H9 (cell line): Measurements from ENCODE around the gene SYCE3. TPM values are rescaled to one million over a fixed set of nuclear protein-coding genes. Genes with fewer than 3 reads are reported as not detected.

Experiments
- DNase-seq: peaks from one replicate; pipeline ENCODE4 v3.0.0-alpha.2; 2017
- H2AFZ ChIP-seq: one replicate; pipeline ENCODE4 v1.6.1; 2013; ENCODE audit warnings: mild to moderate bottlenecking, low read length, control low read depth, moderate library complexity
- H2AK5ac ChIP-seq: 2 replicates; pipeline ENCODE4 v1.6.1; 2013; ENCODE audit warnings: low read length, control low read depth, mixed read lengths; ENCODE audit not compliant: insufficient read length
- H2BK120ac ChIP-seq: one replicate; pipeline ENCODE4 v1.6.1; 2013; ENCODE audit warnings: low read depth, mild to moderate bottlenecking, low read length, control low read depth, inconsistent platforms; ENCODE audit not compliant: poor library complexity, severe bottlenecking
- H2BK12ac ChIP-seq: 2 replicates; pipeline ENCODE4 v1.6.1; 2013; ENCODE audit warnings: low read length, control low read depth, mixed read lengths, low read depth; ENCODE audit not compliant: insufficient read length
- H2BK15ac ChIP-seq: 2 replicates; pipeline ENCODE4 v1.6.1; 2013; ENCODE audit warnings: low read depth, low read length, control low read depth
- H2BK20ac ChIP-seq: one replicate; pipeline ENCODE4 v1.6.1; 2013; ENCODE audit warnings: low read depth, mild to moderate bottlenecking, low read length, control low read depth, inconsistent platforms; ENCODE audit not compliant: poor library complexity, severe bottlenecking
- H2BK5ac ChIP-seq: 2 replicates; pipeline ENCODE4 v1.6.1; 2013; ENCODE audit warnings: low read length, control low read depth, mixed read lengths; ENCODE audit not compliant: insufficient read length
- H3K14ac ChIP-seq: 2 replicates; pipeline ENCODE4 v1.6.1; 2013; ENCODE audit warnings: low read length, control low read depth; ENCODE audit not compliant: insufficient read depth
- H3K18ac ChIP-seq: 2 replicates; pipeline ENCODE4 v1.6.1; 2013; ENCODE audit warnings: low read depth, mild to moderate bottlenecking, mixed read lengths, low read length, control low read depth; ENCODE audit not compliant: insufficient read length
- H3K23ac ChIP-seq: 2 replicates; pipeline ENCODE4 v1.6.1; 2013; ENCODE audit warnings: low read length, control low read depth, mixed read lengths, low read depth; ENCODE audit not compliant: insufficient read length
- H3K23me2 ChIP-seq: 2 replicates; pipeline ENCODE4 v1.6.1; 2013; ENCODE audit warnings: low read depth, mild to moderate bottlenecking, mixed read lengths, low read length, control low read depth; ENCODE audit not compliant: insufficient read length, poor library complexity, severe bottlenecking
- H3K27ac ChIP-seq: 2 replicates; pipeline ENCODE4 v1.5.1; 2013; ENCODE audit warnings: low read length, control low read depth, mixed read lengths, low read depth; ENCODE audit not compliant: insufficient read length
- H3K27me3 ChIP-seq: 2 replicates; pipeline ENCODE4 v1.6.1; 2013; ENCODE audit warnings: low read length, control low read depth, inconsistent platforms; ENCODE audit not compliant: insufficient read depth
- H3K4ac ChIP-seq: 2 replicates; pipeline ENCODE4 v1.6.1; 2013; ENCODE audit warnings: low read depth, mild to moderate bottlenecking, control low read depth, inconsistent platforms, low read length, moderate library complexity
- H3K4me1 ChIP-seq: 2 replicates; pipeline ENCODE4 v1.6.1; 2013; ENCODE audit warnings: low read length, control low read depth, inconsistent platforms; ENCODE audit not compliant: insufficient read depth
- H3K4me2 ChIP-seq: 2 replicates; pipeline ENCODE4 v1.6.1; 2013; ENCODE audit warnings: low read length, control low read depth, mixed read lengths; ENCODE audit not compliant: insufficient read length, insufficient read depth
- H3K56ac ChIP-seq: 2 replicates; pipeline ENCODE4 v1.6.1; 2013; ENCODE audit warnings: low read depth, mild to moderate bottlenecking, mixed read lengths, low read length, control low read depth; ENCODE audit not compliant: insufficient read length
- H3K79me1 ChIP-seq: 2 replicates; pipeline ENCODE4 v1.6.1; 2013; ENCODE audit warnings: low read depth, mild to moderate bottlenecking, moderate library complexity, low read length, control low read depth, inconsistent platforms; ENCODE audit not compliant: insufficient read depth, poor library complexity, severe bottlenecking
- H3K79me2 ChIP-seq: 2 replicates; pipeline ENCODE4 v1.6.1; 2013; ENCODE audit warnings: low read length, control low read depth, inconsistent platforms; ENCODE audit not compliant: insufficient read depth
- H3K9ac ChIP-seq: 2 replicates; pipeline ENCODE4 v1.6.1; 2013; ENCODE audit warnings: low read length, control low read depth, mixed read lengths; ENCODE audit not compliant: insufficient read length; ENCODE audit errors: extremely low read depth
- H3K9me3 ChIP-seq: one replicate; pipeline ENCODE4 v1.6.1; 2013; ENCODE audit warnings: low read depth, low read length, inconsistent platforms; ENCODE audit not compliant: control insufficient read depth
- H3T11ph ChIP-seq: one replicate; pipeline ENCODE4 v1.6.1; 2013; ENCODE audit warnings: mild to moderate bottlenecking, low read length, control low read depth, inconsistent platforms
- H4K20me1 ChIP-seq: one replicate; pipeline ENCODE4 v1.6.1; 2013; ENCODE audit not compliant: control insufficient read depth, insufficient read length, insufficient read depth
- H4K5ac ChIP-seq: 2 replicates; pipeline ENCODE4 v1.6.1; 2013; ENCODE audit warnings: low read depth, mild to moderate bottlenecking, mixed read lengths, low read length, control low read depth; ENCODE audit not compliant: insufficient read length
- H4K8ac ChIP-seq: replicated peaks from 2 replicates; pipeline ENCODE4 v1.6.1; 2013; ENCODE audit warnings: low read length, control low read depth, mixed read lengths, low read depth; ENCODE audit not compliant: insufficient read length
- H4K91ac ChIP-seq: 2 replicates; pipeline ENCODE4 v1.6.1; 2013; ENCODE audit warnings: low read depth, mild to moderate bottlenecking, moderate library complexity, mixed read lengths, low read length, control low read depth; ENCODE audit not compliant: insufficient read length
- H3K27ac Mint-ChIP-seq, 3 experiments: 2 replicates in 2 of 3; 3 replicates in 1 of 3; pipeline ENCODE4 v1.8.0; 2020 to 2021; ENCODE audit warnings: mixed read lengths in 3 of 3, mild to moderate bottlenecking in 1 of 3, moderate library complexity in 1 of 3
- H3K27me3 Mint-ChIP-seq: 2 replicates; pipeline ENCODE4 v1.8.0; 2021; ENCODE audit warnings: low read depth, mild to moderate bottlenecking, moderate library complexity, mixed read lengths
- H3K36me3 Mint-ChIP-seq, 3 experiments: 2 replicates in 2 of 3; 3 replicates in 1 of 3; pipeline ENCODE4 v1.8.0; 2020 to 2021; ENCODE audit warnings: low read depth in 3 of 3, mixed read lengths in 3 of 3; ENCODE audit not compliant: insufficient read depth in 1 of 3
- H3K4me1 Mint-ChIP-seq, 2 experiments: 2 replicates each; pipeline ENCODE4 v1.8.0; 2020; ENCODE audit warnings: mixed read lengths in 2 of 2
- H3K4me3 Mint-ChIP-seq, 2 experiments: 2 replicates in 1 of 2; 3 replicates in 1 of 2; pipeline ENCODE4 v1.8.0; 2020 to 2021; ENCODE audit warnings: mild to moderate bottlenecking in 2 of 2, mixed read lengths in 2 of 2, moderate library complexity in 1 of 2
- H3K9me3 Mint-ChIP-seq, 2 experiments: 2 replicates in 1 of 2; 3 replicates in 1 of 2; pipeline ENCODE4 v1.8.0; 2020; ENCODE audit warnings: mild to moderate bottlenecking in 2 of 2, mixed read lengths in 2 of 2, moderate library complexity in 1 of 2
- WGBS: extraction: QIAGEN DNeasy Blood & Tissue Kit; methylation state at CpG from one replicate; pipeline ENCODE4 v1.1.7; 2013; ENCODE audit warnings: missing lambda C conversion rate, low lambda C conversion rate, mixed read lengths; ENCODE audit not compliant: insufficient read length; ENCODE audit errors: extremely low coverage; 5-methylcytosine and 5-hydroxymethylcytosine counted together
- total RNA-seq: library from RNA; stranded (reverse); gene quantifications from 2 replicates; pipeline ENCODE4 v1.2.1, GENCODE V29; 2021
- TF ChIP-seq, protein P1 (sequence below): fragments of 200-600 bp; sonication (generic); conservative IDR thresholded peaks from 3 replicates; pipeline ENCODE4 v1.8.0; 2021; ENCODE audit warnings: antibody characterized with exemption, mild to moderate bottlenecking

The SYCE3 gene
- total RNA-seq, 1 experiment from 2014 or later, result 0.85 TPM

DNA sequence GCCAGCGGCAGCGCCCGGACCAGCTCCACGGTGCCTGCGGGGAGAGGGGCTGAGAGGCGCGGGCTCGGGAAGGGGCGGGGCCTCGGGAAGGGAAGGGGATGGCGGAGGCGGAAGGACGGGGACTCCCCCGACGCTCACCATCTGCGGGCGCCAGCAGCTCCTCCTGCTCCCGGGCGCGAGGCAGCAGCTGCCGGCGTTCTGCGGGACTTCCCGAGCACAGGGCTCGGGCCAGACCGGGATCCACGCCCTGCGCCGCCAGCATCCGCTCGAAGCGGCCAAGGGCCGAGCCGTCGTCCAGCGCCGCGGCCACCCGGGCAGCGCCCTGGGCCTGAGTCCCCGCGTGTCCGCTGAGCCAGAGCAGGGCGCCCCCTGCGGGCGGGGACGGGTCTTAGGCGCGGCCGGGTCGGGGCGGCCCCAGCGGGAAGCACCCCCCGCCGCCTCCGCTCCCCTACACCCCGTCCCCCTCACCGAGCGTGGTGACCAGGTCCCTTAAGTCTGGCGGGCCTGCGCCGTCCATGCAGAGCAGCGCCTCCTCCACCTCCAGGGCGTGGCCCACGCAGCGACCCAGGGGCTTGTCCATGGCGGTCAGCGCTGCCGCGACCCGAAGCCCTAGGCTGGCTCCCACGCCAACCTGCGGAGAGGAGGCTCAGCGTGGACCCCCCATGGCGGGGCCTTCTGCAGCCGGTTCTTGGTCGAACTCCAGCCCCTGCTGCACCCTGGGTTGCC lies 36.4 kb downstream of the SYCE3 start:
- H3K27ac ChIP-seq, result no peak overlapping the region
- H3K4me1 ChIP-seq, result peaks cover 3% of the 10 kb centered on the region; the same call in 1 of the 2 replicates
- no peak overlapping the region for H3K9ac ChIP-seq

More for the DNA sequence above, 36.4 kb downstream of the SYCE3 start:
- Histone ChIP-seq H2BK12ac (no peak overlapping the region), H3K14ac (peak overlapping the region; percentile 18), H2BK120ac (no peak overlapping the region), H2AK5ac (no peak overlapping the region), H4K91ac (no peak overlapping the region), H3K56ac (no peak overlapping the region), H3K4ac (no peak overlapping the region), H2BK20ac (no peak overlapping the region), H3K23me2 (peaks cover 10% of the 10 kb centered on the region), H2BK5ac (no peak overlapping the region), H3T11ph (no peak overlapping the region), H3K79me1 (no peaks in the 10 kb centered on the region), H3K79me2 (no peaks in the 10 kb centered on the region), H4K5ac (no peak overlapping the region), H3K4me2 (peak overlapping the region; percentile 70), H2AFZ (no peak overlapping the region), H4K20me1 (no peaks in the 10 kb centered on the region), H4K8ac (no peak overlapping the region), H3K23ac (no peak overlapping the region), H2BK15ac (no peak overlapping the region), H3K27me3 (peaks cover 28% of the 10 kb centered on the region; the same call in 1 of the 2 replicates), H3K9me3 (no peaks in the 10 kb centered on the region), H3K18ac (no peak overlapping the region)
- DNase-seq, result peak; percentile 73
- TF ChIP-seq, protein P1, sequence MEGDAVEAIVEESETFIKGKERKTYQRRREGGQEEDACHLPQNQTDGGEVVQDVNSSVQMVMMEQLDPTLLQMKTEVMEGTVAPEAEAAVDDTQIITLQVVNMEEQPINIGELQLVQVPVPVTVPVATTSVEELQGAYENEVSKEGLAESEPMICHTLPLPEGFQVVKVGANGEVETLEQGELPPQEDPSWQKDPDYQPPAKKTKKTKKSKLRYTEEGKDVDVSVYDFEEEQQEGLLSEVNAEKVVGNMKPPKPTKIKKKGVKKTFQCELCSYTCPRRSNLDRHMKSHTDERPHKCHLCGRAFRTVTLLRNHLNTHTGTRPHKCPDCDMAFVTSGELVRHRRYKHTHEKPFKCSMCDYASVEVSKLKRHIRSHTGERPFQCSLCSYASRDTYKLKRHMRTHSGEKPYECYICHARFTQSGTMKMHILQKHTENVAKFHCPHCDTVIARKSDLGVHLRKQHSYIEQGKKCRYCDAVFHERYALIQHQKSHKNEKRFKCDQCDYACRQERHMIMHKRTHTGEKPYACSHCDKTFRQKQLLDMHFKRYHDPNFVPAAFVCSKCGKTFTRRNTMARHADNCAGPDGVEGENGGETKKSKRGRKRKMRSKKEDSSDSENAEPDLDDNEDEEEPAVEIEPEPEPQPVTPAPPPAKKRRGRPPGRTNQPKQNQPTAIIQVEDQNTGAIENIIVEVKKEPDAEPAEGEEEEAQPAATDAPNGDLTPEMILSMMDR, result peak; percentile 68
- Mint-ChIP-seq H3K36me3 (peaks cover 2 to 20% (median 14%) of the 10 kb centered on the region in 3 experiments; a peak in 5 of 7 replicates), H3K27me3 (peaks cover 45% of the 10 kb centered on the region), H3K9me3 (no peaks in the 10 kb centered on the region; a peak in 1 of 5 replicates), H3K4me3 (peak overlapping the region; percentile 79 to 82), H3K27ac (no peak overlapping the region), H3K4me1 (peaks cover 11 to 17% of the 10 kb centered on the region in 2 experiments)
- WGBS, result no CpG with 5 or more reads among the region's 77 CpGs
